ENCODE results near the gene CYP2C19.

The CYP2C19 gene

GRCh38 chr10:94851263-94851662 is 88.8 kb downstream of the CYP2C19 start:
- ATAC-seq = no peak

GRCh38 chr10:94852438-94852837 is 90.0 kb downstream of the CYP2C19 start:
- TF ChIP-seq RARB (CRISPR knock-in tag; IDR thresholded peaks at IDR 0.05) = no peak
- TF ChIP-seq ZNF565 (CRISPR knock-in tag; conservative IDR thresholded peaks at IDR 0.05; ENCODE audit: low read depth) = no peak
- no peak for TF ChIP-seq POU6F1 (CRISPR knock-in tag; IDR thresholded peaks at IDR 0.05; ENCODE audit: borderline replicate concordance, low read depth)
- TF ChIP-seq ZFP3 (CRISPR knock-in tag; IDR thresholded peaks at IDR 0.05) = no peak
- TF ChIP-seq ARNTL (CRISPR knock-in tag; IDR thresholded peaks at IDR 0.05; ENCODE audit: borderline replicate concordance, low read depth) = no peak
- TF ChIP-seq BACH2 (CRISPR knock-in tag; IDR thresholded peaks at IDR 0.05; ENCODE audit: borderline replicate concordance) = no peak
- no peak for TF ChIP-seq ESRRG (CRISPR knock-in tag; IDR thresholded peaks at IDR 0.05)
- no peak for TF ChIP-seq TOX (CRISPR knock-in tag; IDR thresholded peaks at IDR 0.05; ENCODE audit: borderline replicate concordance)
- TF ChIP-seq PATZ1 (CRISPR knock-in tag; IDR thresholded peaks at IDR 0.05; ENCODE audit: borderline replicate concordance) = no peak
- TF ChIP-seq ISL1 (CRISPR knock-in tag; IDR thresholded peaks at IDR 0.05) = no peak
- no peak for TF ChIP-seq ZNF70 (CRISPR knock-in tag; IDR thresholded peaks at IDR 0.05)
- no peak for TF ChIP-seq CREB5 (CRISPR knock-in tag; IDR thresholded peaks at IDR 0.05; ENCODE audit: low read depth)
- TF ChIP-seq SNAI2 (CRISPR knock-in tag; IDR thresholded peaks at IDR 0.05) = no peak
- ATAC-seq = no peak

More at GRCh38 chr10:94851263-94851662, 88.8 kb downstream of the CYP2C19 start:
- TF ChIP-seq ZNF70 (CRISPR knock-in tag; IDR thresholded peaks at IDR 0.05) (no peak), CREB5 (CRISPR knock-in tag; IDR thresholded peaks at IDR 0.05; ENCODE audit: low read depth) (no peak)

GRCh38 chr10:94853065-94853464 is 90.6 kb downstream of the CYP2C19 start:
- no peak for ATAC-seq
- TF ChIP-seq ZFP3 (CRISPR knock-in tag; IDR thresholded peaks at IDR 0.05) (no peak), RARB (CRISPR knock-in tag; IDR thresholded peaks at IDR 0.05) (no peak), TCF4 (CRISPR knock-in tag; IDR thresholded peaks at IDR 0.05; ENCODE audit: borderline replicate concordance) (no peak)

- no peak for TF ChIP-seq CSRNP3 (CRISPR knock-in tag; IDR thresholded peaks at IDR 0.05)
- TF ChIP-seq GLIS3 (CRISPR knock-in tag; IDR thresholded peaks at IDR 0.05) = no peak
- TF ChIP-seq POU6F1 (CRISPR knock-in tag; IDR thresholded peaks at IDR 0.05; ENCODE audit: borderline replicate concordance, low read depth) = no peak
- TF ChIP-seq ZNF70 (CRISPR knock-in tag; IDR thresholded peaks at IDR 0.05) = no peak
- TF ChIP-seq CSDC2 (CRISPR knock-in tag; IDR thresholded peaks at IDR 0.05) = no peak
- TF ChIP-seq ZNF8 (CRISPR knock-in tag; IDR thresholded peaks at IDR 0.05) = no peak
- no peak for TF ChIP-seq SNAI2 (CRISPR knock-in tag; IDR thresholded peaks at IDR 0.05)
- no peak for TF ChIP-seq PPARA (CRISPR knock-in tag; IDR thresholded peaks at IDR 0.05; ENCODE audit: borderline replicate concordance)
- TF ChIP-seq RARB (CRISPR knock-in tag; IDR thresholded peaks at IDR 0.05) = no peak
- no peak for TF ChIP-seq ISL1 (CRISPR knock-in tag; IDR thresholded peaks at IDR 0.05)
- TF ChIP-seq ZFP3 (CRISPR knock-in tag; IDR thresholded peaks at IDR 0.05) = no peak
- TF ChIP-seq TCF4 (CRISPR knock-in tag; IDR thresholded peaks at IDR 0.05; ENCODE audit: borderline replicate concordance) = no peak
- no peak for TF ChIP-seq OSR1 (CRISPR knock-in tag; IDR thresholded peaks at IDR 0.05)
- TF ChIP-seq ESRRG (CRISPR knock-in tag; IDR thresholded peaks at IDR 0.05) = no peak
- TF ChIP-seq CREB5 (CRISPR knock-in tag; IDR thresholded peaks at IDR 0.05; ENCODE audit: low read depth) = no peak
- ATAC-seq = no peak
Observed at GRCh38 chr10:94858005-94858404, 95.5 kb downstream of the CYP2C19 start.

Measured in SK-N-SH treated with all-trans-retinoic acid at 6 μM for 48 hours (cell line).